CD8-positive, alpha-beta memory T cell (primary cell): ENCODE measurements around the gene NUDT12. TPM values are rescaled to one million over a fixed set of nuclear protein-coding genes. Genes with fewer than 3 reads are reported as not detected.

Source experiments
- CTCF ChIA-PET: fragments of 350-600 bp; sonication (Branson Sonifier 250); formaldehyde crosslinking; loops from one replicate; lab custom pipeline; 2021; ENCODE audit warnings: antibody characterized with exemption; lab: Charles Lee
- POLR2A ChIA-PET: fragments of 350-600 bp; sonication (Branson Sonifier 250); formaldehyde crosslinking; loops from one replicate; lab custom pipeline; 2021; ENCODE audit warnings: antibody characterized with exemption; lab: Charles Lee
- DNase-seq, 5 donors: peaks; one replicate each; pipeline versions ENCODE4 v3.0.0 to v3.0.0-alpha.2; 2020 to 2022; ENCODE audit warnings: mixed read lengths in 1 of 5
- H3K27ac ChIP-seq: one replicate; pipeline ENCODE4 v1.7.0; 2013; ENCODE audit warnings: low read depth, mild to moderate bottlenecking, low read length, moderate library complexity
- H3K27me3 ChIP-seq: 2 replicates; pipeline ENCODE4 v1.7.0; 2013; ENCODE audit warnings: low read length, mild to moderate bottlenecking; ENCODE audit not compliant: insufficient read depth, poor library complexity, severe bottlenecking
- H3K36me3 ChIP-seq: 2 replicates; pipeline ENCODE4 v1.7.0; 2013; ENCODE audit warnings: mild to moderate bottlenecking, low read length, moderate library complexity; ENCODE audit not compliant: insufficient read depth
- H3K4me1 ChIP-seq: 2 replicates; pipeline ENCODE4 v1.7.0; 2013; ENCODE audit warnings: mild to moderate bottlenecking, low read length, moderate library complexity; ENCODE audit not compliant: insufficient read depth
- H3K4me3 ChIP-seq: 2 replicates; pipeline ENCODE4 v1.7.0; 2013; ENCODE audit warnings: mild to moderate bottlenecking, low read length
- H3K9me3 ChIP-seq: 2 replicates; pipeline ENCODE4 v1.7.0; 2013; ENCODE audit warnings: mild to moderate bottlenecking, low read length
- H3K27ac Mint-ChIP-seq, 8 donors: one replicate each; pipeline ENCODE4 v1.8.0; 2020 to 2021; ENCODE audit warnings: mixed read lengths in 8 of 8, mild to moderate bottlenecking in 6 of 8, inconsistent platforms in 3 of 8, moderate library complexity in 3 of 8
- H3K27me3 Mint-ChIP-seq, 2 donors: one replicate each; pipeline ENCODE4 v1.8.0; 2020 to 2021; ENCODE audit warnings: mixed read lengths in 2 of 2, mild to moderate bottlenecking in 1 of 2, moderate library complexity in 1 of 2
- H3K36me3 Mint-ChIP-seq, 3 donors: one replicate each; pipeline ENCODE4 v1.8.0; 2020 to 2021; ENCODE audit warnings: mixed read lengths in 3 of 3, inconsistent platforms in 1 of 3, mild to moderate bottlenecking in 1 of 3
- H3K4me1 Mint-ChIP-seq, 3 donors: one replicate each; pipeline ENCODE4 v1.8.0; 2020 to 2021; ENCODE audit warnings: mixed read lengths in 3 of 3, inconsistent platforms in 1 of 3, mild to moderate bottlenecking in 1 of 3
- H3K4me3 Mint-ChIP-seq, 7 donors: one replicate each; pipeline ENCODE4 v1.8.0; 2020 to 2021; ENCODE audit warnings: mixed read lengths in 7 of 7, mild to moderate bottlenecking in 6 of 7, moderate library complexity in 4 of 7, inconsistent platforms in 2 of 7
- H3K9me3 Mint-ChIP-seq, 5 donors: one replicate each; pipeline ENCODE4 v1.8.0; 2020 to 2022; ENCODE audit warnings: mixed read lengths in 5 of 5, mild to moderate bottlenecking in 3 of 5, moderate library complexity in 2 of 5, inconsistent platforms in 1 of 5
- polyA plus RNA-seq: library from polyadenylated mRNA; unstranded; fragments of 300-500 nt; fragmentation: Illumina TruSeq; gene quantifications from one replicate; pipeline ENCODE4 v1.2.3, GENCODE V29; 2021
- total RNA-seq, 2 experiments: library from RNA; stranded (reverse); gene quantifications; one replicate each; pipeline ENCODE4 v1.2.3, GENCODE V29; 2021

The NUDT12 gene
- total and polyA plus RNA-seq, 3 experiments from 2014 or later = 0.86 to 0.94 TPM; not detected in 1

- H3K27ac Mint-ChIP-seq = no peak overlapping the region
- no peaks in the 10 kb centered on the region for H3K4me1 Mint-ChIP-seq
- CTCF ChIA-PET = interaction anchor here (1.5 kb wide), 1 partner anchor 11 kb away, joined by 3 read pairs; no protein-coding TSS in a partner anchor
These were observed 22.9 kb downstream of the NUDT12 start for GRCh38 chr5:103539376-103540330.

GRCh38 chr5:103532086-103532734 is 30.4 kb downstream of the NUDT12 start:
- no peak overlapping the region for H3K4me3 Mint-ChIP-seq
- CTCF ChIA-PET = no interaction called here
- H3K4me3 ChIP-seq = no peak overlapping the region
- no peaks in the 10 kb centered on the region for H3K27me3 ChIP-seq
- DNase-seq = no peak
- H3K9me3 ChIP-seq = no peaks in the 10 kb centered on the region
- no peaks in the 10 kb centered on the region for H3K36me3 ChIP-seq
- no peak overlapping the region for H3K27ac Mint-ChIP-seq
- H3K27me3 Mint-ChIP-seq = peaks cover 0 to 3% of the 10 kb centered on the region in 2 donors
- no peaks in the 10 kb centered on the region for H3K36me3 Mint-ChIP-seq
- POLR2A ChIA-PET = no interaction called here
- no peak overlapping the region for H3K27ac ChIP-seq
- H3K4me1 ChIP-seq = no peaks in the 10 kb centered on the region
- H3K9me3 Mint-ChIP-seq = peaks cover 0 to 3% (median 0%) of the 10 kb centered on the region in 5 donors
- no peaks in the 10 kb centered on the region for H3K4me1 Mint-ChIP-seq

More at GRCh38 chr5:103539376-103540330, 22.9 kb downstream of the NUDT12 start:
- DNase-seq = no peak
- Histone ChIP-seq H3K27me3 (no peaks in the 10 kb centered on the region), H3K27ac (no peak overlapping the region), H3K4me3 (no peak overlapping the region), H3K4me1 (no peaks in the 10 kb centered on the region), H3K9me3 (no peaks in the 10 kb centered on the region), H3K36me3 (no peaks in the 10 kb centered on the region)
- Mint-ChIP-seq H3K9me3 (peaks cover 0 to 2% (median 0%) of the 10 kb centered on the region in 5 donors), H3K27me3 (no peaks in the 10 kb centered on the region), H3K4me3 (no peak overlapping the region), H3K36me3 (no peaks in the 10 kb centered on the region)
- POLR2A ChIA-PET = no interaction called here

- H3K36me3 Mint-ChIP-seq = no peaks in the 10 kb centered on the region
- no peaks in the 10 kb centered on the region for H3K36me3 ChIP-seq
- H3K4me3 Mint-ChIP-seq = no peak overlapping the region
- ChIA-PET POLR2A (no interaction called here), CTCF (no interaction called here)
- H3K27ac Mint-ChIP-seq = no peak overlapping the region
- no peak overlapping the region for H3K27ac ChIP-seq
- DNase-seq = no peak
- no peaks in the 10 kb centered on the region for H3K4me1 Mint-ChIP-seq
- H3K27me3 ChIP-seq = no peaks in the 10 kb centered on the region
- H3K9me3 Mint-ChIP-seq = peaks cover 0 to 3% (median 0%) of the 10 kb centered on the region in 5 donors
- no peak overlapping the region for H3K4me3 ChIP-seq
- H3K27me3 Mint-ChIP-seq = no peaks in the 10 kb centered on the region
- no peaks in the 10 kb centered on the region for H3K9me3 ChIP-seq
- no peaks in the 10 kb centered on the region for H3K4me1 ChIP-seq
These were observed 36.2 kb downstream of the NUDT12 start for GRCh38 chr5:103526164-103526915.

GRCh38 chr5:103525361-103525760 is 37.2 kb downstream of the NUDT12 start:
- Mint-ChIP-seq H3K9me3 (peaks cover 0 to 3% (median 0%) of the 10 kb centered on the region in 5 donors), H3K4me3 (no peak overlapping the region), H3K36me3 (no peaks in the 10 kb centered on the region), H3K27ac (no peak overlapping the region), H3K4me1 (no peaks in the 10 kb centered on the region), H3K27me3 (no peaks in the 10 kb centered on the region)
- H3K36me3 ChIP-seq = no peaks in the 10 kb centered on the region
- POLR2A ChIA-PET = no interaction called here
- CTCF ChIA-PET = no interaction called here
- DNase-seq = no peak
- no peaks in the 10 kb centered on the region for H3K4me1 ChIP-seq
- H3K4me3 ChIP-seq = no peak overlapping the region
- H3K27ac ChIP-seq = no peak overlapping the region
- no peaks in the 10 kb centered on the region for H3K27me3 ChIP-seq
- H3K9me3 ChIP-seq = no peaks in the 10 kb centered on the region

- no peaks in the 10 kb centered on the region for H3K36me3 ChIP-seq
- no peaks in the 10 kb centered on the region for H3K4me1 ChIP-seq
- Mint-ChIP-seq H3K36me3 (no peaks in the 10 kb centered on the region), H3K27me3 (peaks cover 0 to 3% of the 10 kb centered on the region in 2 donors), H3K27ac (no peak overlapping the region), H3K4me1 (no peaks in the 10 kb centered on the region), H3K4me3 (no peak overlapping the region), H3K9me3 (peaks cover 0 to 3% (median 0%) of the 10 kb centered on the region in 5 donors)
- no peak overlapping the region for H3K27ac ChIP-seq
- ChIA-PET POLR2A (no interaction called here), CTCF (no interaction called here)
- DNase-seq = no peak
- H3K4me3 ChIP-seq = no peak overlapping the region
- no peaks in the 10 kb centered on the region for H3K9me3 ChIP-seq
- H3K27me3 ChIP-seq = no peaks in the 10 kb centered on the region
These were observed 39.3 kb downstream of the NUDT12 start for GRCh38 chr5:103523319-103523718.

- no peaks in the 10 kb centered on the region for H3K4me1 ChIP-seq
- CTCF ChIA-PET = no interaction called here
- POLR2A ChIA-PET = no interaction called here
- H3K4me3 Mint-ChIP-seq = no peak overlapping the region
- peaks cover 0 to 3% (median 0%) of the 10 kb centered on the region in 5 donors for H3K9me3 Mint-ChIP-seq
- no peak for DNase-seq
- no peaks in the 10 kb centered on the region for H3K9me3 ChIP-seq
- H3K36me3 Mint-ChIP-seq = no peaks in the 10 kb centered on the region
- H3K27ac ChIP-seq = no peak overlapping the region
- no peak overlapping the region for H3K4me3 ChIP-seq
- no peaks in the 10 kb centered on the region for H3K4me1 Mint-ChIP-seq
- no peaks in the 10 kb centered on the region for H3K27me3 ChIP-seq
- no peak overlapping the region for H3K27ac Mint-ChIP-seq
- no peaks in the 10 kb centered on the region for H3K36me3 ChIP-seq
- H3K27me3 Mint-ChIP-seq = peaks cover 2 to 3% of the 10 kb centered on the region in 2 donors
These were observed 40.0 kb downstream of the NUDT12 start for GRCh38 chr5:103522586-103522985.

GRCh38 chr5:103519550-103519949 is 43.0 kb downstream of the NUDT12 start:
- Mint-ChIP-seq H3K36me3 (no peaks in the 10 kb centered on the region), H3K9me3 (peaks cover 0 to 3% (median 0%) of the 10 kb centered on the region in 5 donors), H3K4me3 (no peak overlapping the region), H3K27me3 (peaks cover 2 to 7% of the 10 kb centered on the region in 2 donors), H3K4me1 (no peaks in the 10 kb centered on the region), H3K27ac (no peak overlapping the region)
- Histone ChIP-seq H3K27ac (no peak overlapping the region), H3K27me3 (no peaks in the 10 kb centered on the region), H3K4me1 (no peaks in the 10 kb centered on the region), H3K9me3 (no peaks in the 10 kb centered on the region), H3K36me3 (no peaks in the 10 kb centered on the region), H3K4me3 (no peak overlapping the region)
- no peak for DNase-seq
- ChIA-PET POLR2A (no interaction called here), CTCF (no interaction called here)
